HG03457 (cell line): ENCODE data around the gene UGT2A2.
"Not testable (repeated sequence)": the region's sequence is repeated elsewhere in the genome, so short reads cannot be mapped to it uniquely, and the experiment has no call there.

ENCODE experiments used
- ATAC-seq: cut with Tn5 transposase; IDR thresholded peaks from one replicate; pipeline ENCODE4 v1.9.1; 2021; ENCODE audit warnings: moderate number of reproducible peaks; ENCODE audit not compliant: unreplicated experiment

Gene UGT2A2

GRCh38 chr4:69639542-69639941 lies at the start of gene UGT2A2:
Gene UGT2A2 (minus strand): TSS chr4:69639642. CDS start chr4:69639640, 2 bp downstream.
- ATAC-seq = no peak

- no peak for ATAC-seq
Observed at GRCh38 chr4:69684804-69685203, 45.4 kb upstream of the UGT2A2 start.

GRCh38 chr4:69668680-69669079 lies 29.2 kb upstream of the UGT2A2 start:
- ATAC-seq = no peak

GRCh38 chr4:69664009-69664408 lies 24.6 kb upstream of the UGT2A2 start:
- not testable (repeated sequence) for ATAC-seq

- ATAC-seq = not testable (repeated sequence)
Observed at GRCh38 chr4:69661130-69661803, 21.8 kb upstream of the UGT2A2 start.

- ATAC-seq = no peak
Observed at GRCh38 chr4:69658133-69658532, 18.7 kb upstream of the UGT2A2 start.

GRCh38 chr4:69656653-69657158 lies 17.3 kb upstream of the UGT2A2 start:
- no peak for ATAC-seq

GRCh38 chr4:69653147-69653546 lies 13.7 kb upstream of the UGT2A2 start, which contains the start of gene UGT2A1:
Gene UGT2A1 (minus strand): TSS chr4:69653247. CDS start chr4:69647644, 5,603 bp downstream.
- ATAC-seq = no peak

- ATAC-seq = no peak
Observed at GRCh38 chr4:69650872-69651271, 11.4 kb upstream of the UGT2A2 start.

- ATAC-seq = no peak
Observed at GRCh38 chr4:69649629-69650028, 10.2 kb upstream of the UGT2A2 start.

GRCh38 chr4:69649207-69649606 lies 9.8 kb upstream of the UGT2A2 start:
- no peak for ATAC-seq

- ATAC-seq = no peak
Observed at GRCh38 chr4:69642961-69643360, 3.5 kb upstream of the UGT2A2 start.

GRCh38 chr4:69640289-69640688 lies 847 bp upstream of the UGT2A2 start:
- no peak for ATAC-seq

GRCh38 chr4:69617083-69617694 lies 22.3 kb downstream of the UGT2A2 start:
- no peak for ATAC-seq

- ATAC-seq = no peak
Observed at GRCh38 chr4:69610484-69610883, 29.0 kb downstream of the UGT2A2 start.

- no peak for ATAC-seq
Observed at GRCh38 chr4:69601065-69601464, 38.4 kb downstream of the UGT2A2 start.

- no peak for ATAC-seq
Observed at GRCh38 chr4:69600013-69600412, 39.4 kb downstream of the UGT2A2 start.

- ATAC-seq = no peak
Observed at GRCh38 chr4:69594382-69594781, 45.1 kb downstream of the UGT2A2 start.

GRCh38 chr4:69591364-69591763 lies 48.1 kb downstream of the UGT2A2 start:
- ATAC-seq = no peak

GRCh38 chr4:69589884-69590283 lies 49.6 kb downstream of the UGT2A2 start:
- ATAC-seq = no peak

- no peak for ATAC-seq
Observed at GRCh38 chr4:69584135-69584534, 55.3 kb downstream of the UGT2A2 start.

GRCh38 chr4:69583543-69583942 lies 55.9 kb downstream of the UGT2A2 start:
- ATAC-seq = no peak
